ENCODE results near the gene SNRPA1. TPM values are rescaled to one million over a fixed set of nuclear protein-coding genes. Genes with fewer than 3 reads are reported as not detected.

SNRPA1 gene
- total and polyA plus RNA-seq, 2 donors (not counting 3 experiments of a cell fraction or from before 2014, with no cell fraction given), result 68.5 to 82.7 TPM

DNA sequence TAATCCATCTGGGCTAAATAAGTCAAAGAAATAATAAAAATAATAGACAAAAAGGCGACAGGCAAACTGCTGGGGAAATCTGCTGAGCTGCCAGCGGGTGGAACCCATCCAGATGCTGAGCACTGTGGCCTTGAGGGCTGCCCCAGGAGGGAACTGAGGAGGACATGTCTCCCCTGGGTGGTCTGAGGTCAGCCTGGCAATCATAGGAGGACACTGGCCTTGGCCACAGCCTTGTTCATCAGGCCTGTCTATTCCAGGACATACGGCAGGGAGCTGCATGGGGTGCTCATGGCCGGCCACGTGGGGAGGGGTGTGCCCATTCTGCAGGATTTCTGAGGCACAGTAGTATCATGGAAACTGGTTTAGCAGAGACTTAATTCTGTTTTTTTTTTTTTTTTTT, 21.5 kb upstream of the SNRPA1 start:
- intact Hi-C loops (cut with micrococcal nuclease) (no loop called here), dilution Hi-C loops (cut with MboI; ENCODE audit: extremely low pct_ligation_motif_present, low sequenced_read_pairs) (no loop called here)
- FAIRE-seq (no peak), DNase-seq (ENCODE audit: low read depth, low spot score) (no peak)
- CTCF ChIA-PET, result interaction anchor here (0.9 to 2.4 kb wide), 3 partner anchors 16 to 325 kb away, joined by 3 to 8 read pairs (median 4); no protein-coding TSS in a partner anchor
- no TSS peak for BruUV-seq (replicated peaks)
- Histone ChIP-seq H3K4me1 (ENCODE audit: control insufficient read depth, extremely low read depth, insufficient read depth, low read length) (no peaks in the 10 kb centered on the region), H3K79me2 (ENCODE audit: control insufficient read depth, insufficient read depth, low read length) (no peaks in the 10 kb centered on the region), H3K27ac (ENCODE audit: insufficient read depth, low read depth, low read length) (no peak overlapping the region), H3K27me3 (ENCODE audit: control insufficient read depth in 2 of 2, insufficient read depth in 2 of 2, low read length in 2 of 2) (no peaks in the 10 kb centered on the region), H3K4me3 (replicated peaks in 1 of 3; ENCODE audit: insufficient read depth in 1 of 3, low read depth in 1 of 3, low read length in 3 of 3) (no peak overlapping the region), H3K4me2 (ENCODE audit: insufficient read depth, low read length) (no peak overlapping the region), H3K9ac (replicated peaks; ENCODE audit: extremely low read depth, insufficient read depth, low read length) (no peak overlapping the region), H4K20me1 (replicated peaks; ENCODE audit: control insufficient read depth, extremely low read depth, insufficient read depth, low read length) (no peaks in the 10 kb centered on the region), H3K9me1 (replicated peaks; ENCODE audit: control insufficient read depth, extremely low read depth, insufficient read depth, low read length) (no peaks in the 10 kb centered on the region), H3K36me3 (ENCODE audit: control insufficient read depth in 2 of 2, extremely low read depth in 1 of 2, insufficient read depth in 2 of 2, low read length in 2 of 2) (no peaks in the 10 kb centered on the region), H3K9me3 (replicated peaks; ENCODE audit: control insufficient read depth, insufficient read depth, low read length) (no peaks in the 10 kb centered on the region), H2AFZ (ENCODE audit: low read depth, low read length) (no peak overlapping the region)
- POLR2A ChIA-PET, result no interaction called here
- TF ChIP-seq JUN (IDR thresholded peaks at IDR 0.05; ENCODE audit: borderline replicate concordance, insufficient read depth, insufficient read length, low read depth) (no peak), MAX (IDR thresholded peaks at IDR 0.05; ENCODE audit: insufficient read depth, insufficient read length) (no peak), FOS (IDR thresholded peaks at IDR 0.05; ENCODE audit: borderline replicate concordance, insufficient read depth, low read length) (no peak), MYC (IDR thresholded peaks at IDR 0.05; ENCODE audit: low read depth, low read length) (no peak), GATA2 (IDR thresholded peaks at IDR 0.05; ENCODE audit: insufficient read depth, insufficient read length, low read depth, low read length) (no peak)

- ChIA-PET POLR2A (no interaction called here), CTCF (interaction anchor here (0.9 to 2.4 kb wide), 3 partner anchors 16 to 325 kb away, joined by 3 to 8 read pairs (median 4); no protein-coding TSS in a partner anchor)
- H3K9ac ChIP-seq (replicated peaks; ENCODE audit: extremely low read depth, insufficient read depth, low read length), result no peak overlapping the region
- DNase-seq (ENCODE audit: low read depth, low spot score) (no peak), FAIRE-seq (no peak)
- H3K9me1 ChIP-seq (replicated peaks; ENCODE audit: control insufficient read depth, extremely low read depth, insufficient read depth, low read length), result no peaks in the 10 kb centered on the region
- intact Hi-C loops (cut with micrococcal nuclease) (no loop called here), dilution Hi-C loops (cut with MboI; ENCODE audit: extremely low pct_ligation_motif_present, low sequenced_read_pairs) (no loop called here)
- H4K20me1 ChIP-seq (replicated peaks; ENCODE audit: control insufficient read depth, extremely low read depth, insufficient read depth, low read length), result no peaks in the 10 kb centered on the region
- no TSS peak for BruUV-seq (replicated peaks)
- no peaks in the 10 kb centered on the region for H3K79me2 ChIP-seq (ENCODE audit: control insufficient read depth, insufficient read depth, low read length)
- H3K27ac ChIP-seq (ENCODE audit: insufficient read depth, low read depth, low read length), result no peak overlapping the region
- H3K9me3 ChIP-seq (replicated peaks; ENCODE audit: control insufficient read depth, insufficient read depth, low read length), result no peaks in the 10 kb centered on the region
- H3K4me2 ChIP-seq (ENCODE audit: insufficient read depth, low read length), result no peak overlapping the region
- TF ChIP-seq POLR2AphosphoS5 (IDR thresholded peaks at IDR 0.05; ENCODE audit: insufficient read depth, low read depth, low read length) (no peak), MYC (IDR thresholded peaks at IDR 0.05; ENCODE audit: low read depth, low read length) (no peak), JUN (IDR thresholded peaks at IDR 0.05; ENCODE audit: borderline replicate concordance, insufficient read depth, insufficient read length, low read depth) (no peak)
- no peaks in the 10 kb centered on the region for H3K4me1 ChIP-seq (ENCODE audit: control insufficient read depth, extremely low read depth, insufficient read depth, low read length)
- no peaks in the 10 kb centered on the region for H3K27me3 ChIP-seq (ENCODE audit: control insufficient read depth in 2 of 2, insufficient read depth in 2 of 2, low read length in 2 of 2)
- no peak overlapping the region for H3K4me3 ChIP-seq (replicated peaks in 1 of 3; ENCODE audit: insufficient read depth in 1 of 3, low read depth in 1 of 3, low read length in 3 of 3)
- no peak overlapping the region for H2AFZ ChIP-seq (ENCODE audit: low read depth, low read length)
- no peaks in the 10 kb centered on the region for H3K36me3 ChIP-seq (ENCODE audit: control insufficient read depth in 2 of 2, extremely low read depth in 1 of 2, insufficient read depth in 2 of 2, low read length in 2 of 2)
These were observed 20.7 kb upstream of the SNRPA1 start for GRCh38 chr15:101315736-101316135.

All from endothelial cell of umbilical vein (primary cell).